OCI-M2 (cell line): ENCODE measurements around the gene TWF2.

Source experiments
- DNase-seq: peaks from one replicate; lab custom pipeline; 2025; ENCODE audit not compliant: unreplicated experiment; lab: John Stamatoyannopoulos, UW

TWF2 gene

DNA sequence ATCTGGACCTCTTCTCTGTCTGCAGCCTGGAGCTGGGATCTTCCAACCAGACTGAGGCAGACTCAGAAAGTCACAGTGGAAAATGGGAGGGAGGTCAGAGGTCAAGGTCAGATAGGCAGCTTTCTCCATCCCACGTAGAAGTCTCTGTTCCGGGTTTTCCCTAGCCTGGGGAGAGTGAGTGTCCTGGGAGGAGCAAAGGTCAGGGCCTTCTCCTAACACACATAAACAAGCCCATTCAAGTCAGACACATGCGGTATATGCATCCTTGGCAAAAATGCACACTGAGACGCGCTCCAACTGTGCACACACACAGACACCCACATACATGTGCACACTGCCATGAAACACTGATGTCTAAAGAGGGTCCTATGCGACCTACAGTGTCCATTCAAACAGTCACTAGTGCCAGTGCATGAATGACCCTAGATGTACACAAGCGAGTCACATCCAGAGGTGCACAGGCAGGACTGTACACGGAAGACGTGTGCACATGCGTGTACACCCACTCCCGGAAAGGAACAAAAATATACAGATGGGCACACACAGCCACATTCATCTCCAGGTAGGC, 681 bp downstream of the TWF2 start:
- DNase-seq, result no peak

DNA sequence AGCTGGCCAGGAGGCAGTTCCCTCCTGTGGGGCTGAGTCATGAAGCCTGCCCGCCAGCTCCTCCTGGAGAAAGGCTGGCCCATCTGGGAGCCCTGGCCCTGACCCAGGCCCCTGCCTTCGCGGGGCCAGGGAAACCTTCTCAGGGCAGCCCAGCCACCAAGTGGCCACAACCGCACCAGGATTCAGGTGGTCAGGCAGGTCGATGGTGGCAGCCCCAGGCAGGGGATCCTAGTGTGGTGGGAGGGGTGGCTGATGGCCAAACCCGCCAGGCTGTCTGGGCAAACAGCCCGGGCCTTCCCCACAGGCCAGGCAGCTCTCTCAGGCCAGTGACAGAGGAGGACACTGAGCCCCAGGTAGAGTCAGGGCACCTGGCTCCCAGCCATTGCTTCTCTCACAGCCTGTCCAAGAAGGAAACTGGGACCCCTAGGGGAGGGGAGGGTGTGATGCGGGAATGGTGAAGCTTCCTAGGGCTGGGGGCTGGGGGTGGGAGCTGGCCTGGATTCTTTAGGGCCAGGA, 1.2 kb downstream of the TWF2 start:
- DNase-seq, result no peak

DNA sequence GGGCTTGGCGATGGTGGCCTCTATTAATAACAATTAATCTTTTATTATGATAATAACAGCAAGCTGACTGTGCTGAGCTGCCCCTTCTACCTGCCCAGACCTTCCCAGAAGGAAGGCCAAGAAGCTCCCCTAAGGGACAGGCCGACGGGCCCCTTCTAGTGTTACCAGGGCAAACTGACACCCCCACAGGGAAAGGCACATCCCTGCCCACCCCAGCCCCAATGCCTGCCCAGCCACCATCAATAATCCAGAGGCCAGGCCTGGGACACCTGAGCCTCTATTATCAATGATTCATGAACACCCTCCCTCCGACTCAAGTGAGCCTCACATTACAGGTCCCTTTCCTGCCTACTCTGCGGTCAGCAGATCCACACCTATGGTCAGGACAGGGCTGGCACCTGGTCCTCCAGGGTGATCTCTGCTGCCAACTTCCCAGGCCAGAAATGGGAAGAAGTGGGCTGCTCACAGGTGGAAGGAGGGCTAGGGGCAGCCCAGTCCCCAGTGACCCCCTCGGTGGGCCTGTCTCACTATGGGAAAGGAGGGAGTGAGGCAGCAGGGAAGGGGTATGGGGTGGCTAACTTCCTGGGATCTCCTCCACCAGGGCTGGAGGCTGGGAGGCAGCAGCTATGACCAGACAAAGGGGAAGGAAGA, 1.8 kb downstream of the TWF2 start:
- no peak for DNase-seq

DNA sequence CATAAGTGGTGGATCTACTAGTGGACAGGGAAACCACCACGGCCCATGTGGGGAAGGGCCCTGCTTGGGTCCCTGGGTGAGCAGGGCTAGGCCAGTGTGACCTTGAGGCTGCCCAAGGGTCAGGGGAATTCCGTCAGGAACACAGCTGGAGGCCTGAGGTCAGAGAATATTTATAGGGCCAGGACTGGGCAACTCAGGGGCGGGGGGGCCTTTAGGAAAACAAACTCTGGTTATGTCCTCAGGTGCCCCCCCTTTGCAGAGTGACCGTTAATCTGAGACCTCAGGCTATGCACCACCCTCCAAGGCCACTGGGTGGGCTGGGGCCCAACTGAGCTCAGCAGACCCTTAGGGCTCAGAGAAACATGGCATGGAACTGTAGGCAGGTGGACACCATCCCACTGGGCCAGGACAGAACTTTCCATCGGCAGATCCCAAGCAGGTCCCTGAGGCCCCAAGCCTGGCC, 2.5 kb downstream of the TWF2 start:
- DNase-seq, result no peak

DNA sequence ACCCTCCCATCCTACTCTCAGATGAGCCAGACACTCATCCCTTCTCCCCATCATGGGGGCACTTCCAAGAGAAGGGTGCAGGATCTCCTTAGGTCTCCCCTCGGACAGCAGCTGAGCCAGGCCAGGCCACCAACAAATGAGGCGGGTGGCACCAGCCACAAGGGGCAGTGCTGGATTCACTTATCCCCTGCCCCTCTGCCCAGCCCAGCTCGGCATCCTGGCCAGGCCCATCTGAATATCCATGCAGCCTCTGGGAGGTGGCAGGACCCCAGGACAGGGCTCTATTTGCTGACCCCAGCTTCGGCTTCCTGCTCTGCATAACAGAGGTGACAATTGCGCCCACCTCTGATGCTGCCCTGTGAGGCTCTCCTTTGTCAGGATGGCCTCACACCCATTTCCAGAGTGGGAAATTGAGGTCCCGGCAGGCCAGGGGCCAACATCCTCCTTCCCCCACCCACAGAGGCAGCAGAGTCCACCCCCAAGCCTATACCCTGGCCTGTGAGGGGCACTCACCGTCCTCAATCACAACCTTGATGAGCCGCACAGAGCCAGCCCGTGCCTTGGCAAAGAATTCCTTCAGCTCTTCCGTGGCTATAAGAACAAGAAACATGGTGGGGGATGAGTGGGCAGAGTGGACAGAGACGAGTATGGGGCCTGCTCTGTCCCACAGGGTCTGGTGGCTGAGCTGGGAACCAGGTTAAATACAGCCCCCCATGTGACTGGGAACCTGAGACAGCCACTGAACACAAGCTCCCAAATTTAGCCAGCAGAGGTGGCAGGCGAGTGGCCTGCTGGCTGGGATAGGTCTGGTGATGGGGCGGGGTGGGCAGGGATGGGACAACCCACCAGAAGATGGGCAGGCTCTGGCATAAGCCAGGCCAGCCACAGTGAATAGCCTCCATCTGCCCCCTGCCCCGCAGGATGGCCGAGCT, 4.2 kb downstream of the TWF2 start:
- DNase-seq, result no peak

DNA sequence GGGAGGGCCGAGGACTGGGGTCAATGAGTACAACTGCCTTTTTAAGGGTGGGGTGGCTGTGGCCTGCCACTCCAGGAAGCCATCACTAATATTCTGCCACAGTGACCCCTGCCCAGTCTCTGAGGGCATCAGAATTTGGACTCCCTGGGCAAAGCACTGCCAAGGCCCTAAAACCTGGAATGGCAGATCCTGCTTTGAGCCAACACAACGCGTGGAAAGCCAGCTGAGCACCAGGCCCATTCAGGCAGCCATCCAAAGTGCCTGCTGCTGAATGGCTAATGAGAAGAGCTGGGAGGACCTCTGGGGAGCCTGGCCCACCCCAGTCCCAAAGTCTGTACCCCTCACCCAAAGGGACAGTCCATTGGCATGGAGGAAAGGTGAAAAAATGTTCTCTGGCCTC, 5.0 kb downstream of the TWF2 start:
- no peak for DNase-seq

DNA sequence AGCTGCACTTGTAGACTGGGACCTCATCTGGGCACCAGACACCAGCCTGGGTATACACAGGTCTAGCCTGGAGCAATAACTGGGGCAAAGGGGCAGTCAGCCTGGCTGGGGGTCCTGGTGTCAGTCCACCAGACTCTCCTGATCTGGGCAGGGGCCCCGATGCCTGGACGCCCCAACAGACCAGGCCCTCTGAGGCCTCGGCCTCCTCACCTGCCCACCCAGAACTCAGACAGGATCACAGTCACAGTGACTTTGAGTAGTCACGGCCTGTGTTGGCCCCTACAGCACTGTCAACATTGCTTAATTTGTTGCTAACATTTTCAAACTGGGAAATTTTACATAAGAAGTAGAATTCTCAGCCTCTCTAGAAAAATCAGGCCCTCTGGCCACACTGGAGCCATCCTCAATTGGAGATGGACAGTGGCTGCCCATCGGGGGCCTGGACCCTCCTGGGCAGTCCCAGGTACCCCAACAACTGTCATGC, 5.8 kb downstream of the TWF2 start:
- DNase-seq, result no peak

DNA sequence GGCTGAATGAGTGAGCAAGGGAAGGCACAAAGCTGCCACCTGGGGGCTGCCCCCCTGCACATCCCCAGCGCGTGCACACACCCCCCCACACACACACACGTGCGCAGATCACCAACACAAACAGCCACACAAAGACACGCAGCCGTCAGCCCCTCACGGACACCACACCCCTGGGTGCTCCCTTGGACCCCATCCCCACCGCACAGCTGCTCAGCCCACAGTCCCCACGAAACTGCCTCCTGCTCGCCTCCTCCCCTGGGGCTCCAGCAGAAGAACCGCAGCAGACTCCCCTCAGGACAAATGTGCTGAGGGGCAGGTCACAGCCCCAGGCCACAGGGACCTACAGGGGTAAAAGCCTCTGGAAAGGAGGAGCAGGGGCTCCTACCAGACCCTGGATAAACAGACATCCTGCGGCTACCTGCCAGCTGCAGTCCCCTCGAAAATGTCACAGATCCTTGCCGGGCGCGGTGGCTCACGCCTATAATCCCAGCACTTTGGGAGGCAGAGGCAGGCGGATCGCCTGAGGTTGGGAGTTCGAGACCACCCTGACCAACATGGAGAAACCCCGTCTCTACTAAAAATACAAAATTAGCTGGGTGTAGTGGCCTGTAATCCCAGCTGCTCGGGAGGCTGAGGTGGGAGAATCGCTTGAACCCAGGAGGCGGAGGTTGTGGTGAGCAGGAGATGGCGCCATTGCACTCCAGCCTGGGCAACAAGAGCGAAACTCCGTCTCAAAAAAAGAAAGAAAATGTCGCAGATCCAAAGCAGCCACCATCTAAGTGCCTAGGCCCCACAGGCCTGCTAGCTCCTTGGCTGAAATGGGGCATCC, 6.5 kb downstream of the TWF2 start:
- no peak for DNase-seq

DNA sequence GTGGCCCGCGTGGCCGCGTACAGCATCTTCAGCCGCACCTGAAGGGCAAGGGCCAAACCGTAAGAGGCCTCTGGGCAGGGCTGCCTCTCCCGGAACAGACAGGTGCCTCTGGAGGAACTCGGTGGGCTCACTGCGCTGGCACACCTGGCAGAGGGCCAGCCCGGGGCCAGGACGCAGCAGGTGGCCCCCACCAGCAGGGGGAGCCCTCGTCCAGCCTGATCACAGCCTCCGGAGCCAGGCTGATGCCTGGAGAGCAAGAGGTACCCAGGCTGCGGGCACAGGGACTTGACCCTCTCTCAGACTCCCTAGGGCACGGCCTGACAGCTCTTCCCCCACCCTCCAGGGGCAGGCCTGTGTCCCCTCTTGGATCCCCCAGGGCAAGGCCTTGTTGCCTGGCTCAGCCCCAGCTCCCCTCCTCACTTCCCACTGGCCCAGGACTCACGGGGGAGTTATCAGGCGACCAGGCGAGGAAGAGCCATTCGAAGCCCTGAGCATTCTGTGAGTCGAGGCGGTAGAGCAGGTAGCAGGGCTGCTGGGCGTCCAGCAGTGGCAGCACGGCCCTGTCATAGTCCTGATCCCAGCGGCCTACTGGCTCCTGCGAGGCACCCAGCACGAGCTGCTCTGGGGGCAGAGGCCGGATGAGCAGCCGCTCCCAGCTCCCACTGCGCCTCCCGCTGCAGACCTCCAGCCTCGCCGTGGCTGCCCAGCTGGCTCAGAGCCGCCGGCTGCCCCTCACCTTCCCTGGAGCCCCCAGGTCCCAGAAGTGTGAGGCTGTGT, 7.3 kb downstream of the TWF2 start:
- no peak for DNase-seq

DNA sequence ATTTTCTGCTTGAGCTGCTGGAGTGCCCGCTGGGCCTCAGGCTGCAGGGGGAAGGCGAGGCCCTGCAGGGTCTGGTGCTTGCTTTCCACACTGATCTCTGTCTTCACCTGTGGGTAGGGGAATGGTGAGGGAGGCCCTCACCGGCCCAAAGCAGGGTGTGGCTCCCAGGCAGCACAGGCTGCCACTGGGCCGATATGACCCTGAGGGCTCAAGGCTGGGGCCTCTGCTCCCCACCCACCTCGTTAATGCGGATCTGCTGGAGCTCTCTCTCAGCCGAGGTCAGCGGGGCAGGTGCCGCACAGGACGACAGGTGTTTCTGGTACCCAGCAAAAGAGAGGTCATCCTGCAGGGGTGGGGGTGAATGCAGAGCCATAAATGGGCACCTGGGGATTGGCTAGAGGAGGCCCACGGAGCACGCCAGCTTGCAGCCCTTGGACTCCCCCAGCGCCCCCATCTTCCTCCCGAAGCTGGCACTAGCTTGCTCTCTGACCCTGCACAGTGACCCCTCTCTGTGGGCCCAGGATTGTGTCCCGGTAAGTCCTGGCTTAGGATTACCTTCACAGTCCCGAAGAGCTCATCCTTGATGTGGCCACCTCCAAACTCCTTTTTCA, 8.0 kb downstream of the TWF2 start:
- DNase-seq, result no peak

DNA sequence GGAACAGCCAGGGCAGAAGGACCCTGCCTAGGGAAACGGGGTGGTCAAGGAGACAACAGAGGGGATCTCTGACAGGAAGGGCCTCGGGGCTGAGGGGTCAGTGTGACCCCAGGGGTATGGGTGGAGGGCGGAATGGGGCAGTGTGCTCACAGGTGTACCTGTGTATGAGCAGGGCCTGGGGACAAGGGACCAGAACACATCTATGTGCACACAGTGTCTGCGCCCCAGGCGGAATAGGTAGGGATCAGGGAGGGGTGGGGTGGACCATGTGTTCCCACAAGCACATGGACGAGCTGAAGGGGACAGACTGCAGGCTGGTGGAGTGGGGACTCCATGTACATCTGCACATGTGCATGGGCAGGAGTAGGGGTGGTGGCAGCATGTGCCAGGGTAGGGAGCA, 8.5 kb downstream of the TWF2 start:
- no peak for DNase-seq

DNA sequence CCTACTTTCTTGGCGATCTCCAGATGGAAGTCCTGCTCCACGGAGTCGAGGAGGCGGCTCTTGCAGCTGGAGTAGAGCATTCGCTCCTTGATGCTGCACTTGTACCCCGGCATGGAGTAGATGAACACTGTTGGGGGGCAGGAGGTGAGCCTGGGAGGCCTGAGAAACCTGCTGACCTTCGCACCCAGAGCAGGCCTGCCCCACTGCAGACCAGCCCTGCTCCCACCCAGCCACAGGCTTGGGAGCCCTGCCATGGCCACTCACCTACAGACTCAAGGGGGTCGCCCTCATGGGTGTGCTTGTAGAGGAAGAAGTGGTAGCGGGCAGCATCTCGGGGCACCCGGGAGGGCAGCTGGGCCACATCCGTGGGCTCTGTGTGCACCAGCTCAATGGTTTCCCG, 9.3 kb downstream of the TWF2 start:
- no peak for DNase-seq

DNA sequence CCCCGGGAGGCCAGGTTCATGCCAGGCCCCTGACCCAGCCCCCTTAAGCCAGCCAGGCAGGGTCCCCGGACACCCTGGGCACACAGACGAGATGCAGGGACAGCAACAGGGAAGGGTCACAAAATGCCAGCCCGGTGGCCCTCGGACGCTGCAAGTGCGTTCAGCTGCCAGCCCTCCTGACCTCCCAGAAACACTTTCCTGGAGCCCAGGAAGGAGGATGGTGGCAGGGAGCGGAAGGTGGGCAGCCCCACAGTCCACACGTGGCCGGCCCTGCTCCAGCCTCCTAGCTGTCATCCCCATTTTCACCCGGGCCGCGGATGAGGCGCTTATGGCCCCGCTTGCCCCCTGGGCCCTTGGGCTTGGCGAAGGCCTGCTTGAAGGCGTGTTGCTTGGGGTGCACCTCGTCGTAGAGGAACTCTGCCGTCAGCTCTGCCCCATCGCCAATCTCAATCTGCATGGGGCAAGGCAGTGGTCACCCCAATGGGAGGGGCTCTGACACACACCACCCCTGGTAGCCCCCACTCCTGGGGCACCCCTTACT, 10.1 kb downstream of the TWF2 start:
- no peak for DNase-seq

DNA sequence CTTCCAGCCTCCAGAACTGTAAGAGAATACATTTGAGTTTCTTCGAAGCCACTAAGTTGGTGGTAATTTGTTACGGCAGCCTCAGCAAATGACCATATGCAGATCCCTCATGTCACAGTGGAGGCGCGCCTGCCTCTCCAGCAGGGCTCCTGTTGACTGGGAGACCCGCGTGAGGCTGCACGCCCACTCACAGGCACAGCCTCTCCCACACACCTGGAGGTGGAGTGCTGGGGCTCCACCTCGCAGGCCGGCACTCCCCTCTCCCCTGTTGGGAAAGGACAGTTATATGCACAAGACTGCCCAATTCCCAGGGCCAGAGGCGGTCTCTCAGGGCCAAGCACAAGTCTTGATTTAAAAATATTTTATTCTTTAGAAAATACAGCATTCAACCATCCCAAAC, 10.7 kb downstream of the TWF2 start:
- DNase-seq, result no peak

DNA sequence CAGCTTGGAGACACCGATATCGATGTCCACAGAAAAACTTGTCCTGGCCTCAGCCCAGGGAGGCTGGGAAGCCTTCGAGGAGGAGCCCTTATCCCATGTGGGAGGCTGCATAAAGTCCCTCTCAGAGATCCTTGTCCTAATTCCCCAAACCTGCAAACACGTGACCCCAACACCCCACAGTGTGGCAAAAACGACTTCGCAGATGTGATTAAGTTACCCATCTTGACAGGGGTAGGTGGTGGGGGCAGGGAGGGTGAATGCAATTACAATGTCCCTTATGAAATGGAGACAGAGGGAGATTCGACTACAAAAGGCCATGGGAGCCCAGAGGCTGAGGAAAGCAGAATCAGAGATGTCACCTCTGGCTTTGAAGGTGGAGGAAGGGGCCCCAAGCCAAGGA, 11.2 kb downstream of the TWF2 start:
- DNase-seq, result no peak

DNA sequence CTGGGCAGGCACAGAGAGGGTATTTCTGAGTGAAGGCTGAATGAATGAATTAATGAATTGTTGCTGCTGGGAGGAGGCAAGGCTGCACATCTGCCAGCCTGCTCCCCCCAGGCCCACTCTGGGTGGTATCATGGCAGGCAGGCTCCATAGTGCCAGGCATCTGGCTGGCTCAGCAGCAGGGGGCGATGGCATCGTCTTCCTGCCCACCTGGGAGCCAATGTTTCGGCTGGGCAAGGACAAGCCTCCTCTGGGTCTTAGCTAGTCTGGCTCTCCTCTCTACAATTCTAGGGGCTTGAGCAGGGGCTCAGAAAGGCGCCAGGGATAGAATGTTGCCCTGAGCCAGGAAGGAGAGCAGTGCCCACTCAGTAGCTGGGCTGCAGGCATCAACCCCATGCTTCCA, 11.8 kb downstream of the TWF2 start:
- DNase-seq, result no peak

DNA sequence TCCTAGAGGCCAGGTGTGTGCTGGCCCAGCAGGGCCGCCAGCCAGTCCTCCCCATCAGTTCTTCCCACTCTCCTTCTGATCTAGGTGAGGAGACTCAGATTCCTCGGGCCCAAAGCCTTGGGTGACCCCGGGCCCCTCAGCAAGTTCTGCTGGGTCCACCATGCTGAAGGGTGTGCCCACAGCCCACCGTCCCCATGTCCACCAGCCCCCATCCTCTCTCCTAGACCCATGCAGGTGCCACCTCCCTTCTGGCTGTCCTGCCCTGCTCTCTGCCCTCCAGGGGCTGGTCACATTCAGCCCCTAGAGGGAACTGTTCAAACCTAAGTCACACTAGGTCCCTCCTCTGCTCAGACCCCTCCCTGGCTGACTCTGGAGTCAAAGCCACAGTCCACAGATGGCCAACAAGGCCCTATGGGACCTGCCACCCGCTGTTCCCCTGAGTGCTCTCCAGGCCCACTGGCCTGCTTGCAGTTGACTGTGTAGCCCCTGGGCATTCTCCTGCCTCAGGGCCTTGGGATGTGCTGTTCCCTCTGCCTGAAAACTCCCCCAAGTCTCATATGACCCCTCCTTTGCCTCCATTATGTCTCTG, 12.6 kb downstream of the TWF2 start:
- DNase-seq, result no peak

DNA sequence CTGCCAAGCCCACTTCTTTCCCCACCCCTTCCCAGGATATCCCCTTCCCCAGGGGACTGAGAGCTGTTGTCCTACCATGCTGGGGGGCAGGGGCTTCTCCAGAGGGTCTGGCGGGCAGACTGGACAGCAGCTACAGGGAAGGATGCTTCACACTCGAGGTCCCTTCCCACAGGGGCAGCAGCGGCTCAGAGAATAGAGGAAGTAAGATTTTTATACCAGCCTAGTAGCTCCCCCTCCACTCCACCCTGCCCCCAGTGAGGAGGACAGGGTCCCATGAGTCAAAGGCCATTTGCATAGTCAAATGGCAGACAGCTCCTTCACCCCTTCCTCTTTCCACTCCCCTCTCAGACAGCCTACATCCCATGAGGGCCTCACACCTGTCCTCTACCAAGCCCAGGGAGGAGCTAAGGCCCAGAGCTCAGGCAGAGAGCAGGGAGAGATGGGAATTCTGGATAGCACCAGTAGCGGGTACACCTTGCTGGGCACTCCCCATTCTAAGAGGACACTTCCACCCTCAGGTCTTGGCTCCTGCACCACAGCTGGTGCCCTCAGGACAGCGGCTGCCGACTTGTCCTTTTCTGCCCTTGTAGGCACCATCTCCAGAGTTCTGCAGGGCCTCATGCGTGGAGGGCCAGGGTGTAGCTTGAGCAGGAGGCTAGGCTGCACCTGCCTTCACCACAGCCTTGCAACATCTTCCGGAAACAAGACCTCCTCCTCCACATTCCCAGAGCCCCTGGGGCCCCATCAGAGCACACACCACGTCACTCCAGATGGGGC, 13.3 kb downstream of the TWF2 start, which contains the start of gene TLR9:
Gene TLR9 (minus strand): TSS at position 194 of the 777 bp plus-strand sequence. CDS start 116 bp downstream, at position 78.
- DNase-seq, result no peak
